NT2/D1 (cell line): ENCODE data around the gene TMC3.
"Not testable (repeated sequence)": the region's sequence is repeated elsewhere in the genome, so short reads cannot be mapped to it uniquely, and the experiment has no call there.

Experiments
- DNase-seq: peaks from one replicate; pipeline ENCODE4 v3.0.0-alpha.2; 2011; ENCODE audit warnings: low read depth, low spot score
- H3K27me3 ChIP-seq: 2 replicates; pipeline ENCODE4 v1.6.0; 2011; ENCODE audit warnings: mild to moderate bottlenecking; ENCODE audit not compliant: insufficient read length, insufficient read depth
- H3K36me3 ChIP-seq: 2 replicates; pipeline ENCODE4 v1.6.1; 2011; ENCODE audit warnings: mild to moderate bottlenecking, low read length, mixed read lengths; ENCODE audit not compliant: insufficient read depth, insufficient read length
- H3K4me1 ChIP-seq: 2 replicates; pipeline ENCODE4 v1.5.1; 2011; ENCODE audit not compliant: insufficient read depth, insufficient read length
- H3K4me3 ChIP-seq: 2 replicates; pipeline ENCODE4 v1.5.1; 2011; ENCODE audit warnings: low read depth; ENCODE audit not compliant: insufficient read length
- H3K9ac ChIP-seq: 2 replicates; pipeline ENCODE4 v1.6.0; 2011; ENCODE audit warnings: low read depth; ENCODE audit not compliant: insufficient read length
- H3K9me3 ChIP-seq: 2 replicates; pipeline ENCODE4 v1.5.1; 2011; ENCODE audit warnings: mild to moderate bottlenecking, low read length; ENCODE audit not compliant: insufficient read depth
- SUZ12 ChIP-seq: IDR thresholded peaks from 2 replicates; pipeline ENCODE4 v1.6.1; 2011; ENCODE audit not compliant: insufficient read length, insufficient read depth; ENCODE audit errors: extremely low read depth
- YY1 ChIP-seq: IDR thresholded peaks from 2 replicates; pipeline ENCODE4 v1.6.1; 2011; ENCODE audit not compliant: insufficient read length, insufficient read depth
- ZNF274 ChIP-seq: IDR thresholded peaks from 2 replicates; pipeline ENCODE4 v1.6.1; 2011; ENCODE audit warnings: mild to moderate bottlenecking, low read depth, low read length

Gene TMC3

DNA sequence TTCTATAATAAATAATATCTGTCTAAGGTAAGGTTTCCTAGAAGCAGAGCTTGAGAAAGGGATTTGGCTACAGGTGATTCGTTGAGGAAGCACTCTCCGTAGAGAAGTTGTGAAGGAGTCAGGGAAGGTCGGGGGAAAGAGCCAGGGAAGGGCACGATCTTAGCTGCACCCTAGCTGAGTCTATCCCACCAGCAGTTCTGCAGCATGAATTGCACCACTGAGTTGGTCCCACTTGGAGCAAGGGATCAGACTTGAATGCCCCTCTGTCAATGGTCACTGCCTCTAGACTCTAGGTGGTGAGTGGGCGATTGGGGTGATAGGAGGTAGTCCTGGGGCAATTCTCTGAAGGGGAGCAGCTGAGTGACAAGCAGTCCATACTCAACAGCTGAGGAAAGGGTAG is 13.5 kb downstream of the TMC3 start:
- no peak overlapping the region for H3K9ac ChIP-seq
- no peak for TF ChIP-seq ZNF274
- TF ChIP-seq SUZ12 = no peak
- no peak for TF ChIP-seq YY1
- no peaks in the 10 kb centered on the region for H3K27me3 ChIP-seq
- no peaks in the 10 kb centered on the region for H3K36me3 ChIP-seq
- DNase-seq = no peak
- no peak overlapping the region for H3K4me3 ChIP-seq
- H3K4me1 ChIP-seq = peaks cover 7% of the 10 kb centered on the region
- H3K9me3 ChIP-seq = no peaks in the 10 kb centered on the region

DNA sequence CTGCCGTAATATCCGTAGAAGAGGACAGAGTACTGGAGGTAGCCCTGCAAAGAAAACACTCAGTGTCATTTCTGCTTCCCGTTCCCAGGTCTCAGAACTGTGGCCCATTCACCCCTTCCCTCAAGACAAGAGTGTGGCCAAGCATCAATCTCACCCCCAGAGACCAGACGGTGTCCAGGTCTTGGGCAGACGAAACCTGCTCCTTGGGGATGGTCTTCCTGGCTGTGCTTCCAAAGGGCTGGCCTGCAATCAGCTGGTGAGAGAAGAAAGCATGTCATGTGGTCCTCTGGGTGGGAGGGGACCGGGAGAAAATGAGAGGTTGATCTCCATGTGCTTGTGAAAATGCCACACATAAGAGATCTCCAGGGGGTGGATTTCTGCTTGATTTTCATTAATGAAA is 15.8 kb downstream of the TMC3 start:
- no peaks in the 10 kb centered on the region for H3K9me3 ChIP-seq
- H3K27me3 ChIP-seq = no peaks in the 10 kb centered on the region
- H3K4me1 ChIP-seq = peaks cover 7% of the 10 kb centered on the region
- H3K36me3 ChIP-seq = no peaks in the 10 kb centered on the region
- no peak overlapping the region for H3K9ac ChIP-seq
- H3K4me3 ChIP-seq = no peak overlapping the region
- TF ChIP-seq ZNF274 (no peak), YY1 (no peak), SUZ12 (no peak)
- no peak for DNase-seq

DNA sequence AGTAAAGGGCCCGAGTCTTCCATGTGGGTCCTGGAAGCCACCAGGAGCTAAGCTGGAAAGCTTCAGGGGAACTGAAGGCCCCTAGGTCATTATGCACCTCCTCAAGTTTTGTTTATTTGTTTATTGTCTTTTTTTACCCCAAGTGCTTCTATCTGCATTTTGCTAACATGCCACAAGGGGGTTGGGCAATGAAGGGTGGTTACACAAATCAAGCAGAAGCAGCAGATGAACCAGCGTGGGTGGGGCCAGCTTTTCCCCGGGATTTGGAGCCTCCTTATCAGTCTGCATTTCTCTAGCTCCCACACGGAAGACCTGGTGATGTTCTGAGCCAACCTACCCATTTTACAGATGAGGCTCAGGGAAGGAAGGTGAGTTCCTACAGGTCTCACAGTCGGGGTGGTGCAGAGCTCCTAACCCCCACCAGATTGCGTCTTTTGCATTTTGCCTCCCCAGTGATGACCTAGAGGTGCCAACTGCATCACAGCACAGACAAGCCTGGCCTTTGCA is 16.8 kb downstream of the TMC3 start:
- DNase-seq = no peak
- H3K4me1 ChIP-seq = peaks cover 7% of the 10 kb centered on the region

DNA sequence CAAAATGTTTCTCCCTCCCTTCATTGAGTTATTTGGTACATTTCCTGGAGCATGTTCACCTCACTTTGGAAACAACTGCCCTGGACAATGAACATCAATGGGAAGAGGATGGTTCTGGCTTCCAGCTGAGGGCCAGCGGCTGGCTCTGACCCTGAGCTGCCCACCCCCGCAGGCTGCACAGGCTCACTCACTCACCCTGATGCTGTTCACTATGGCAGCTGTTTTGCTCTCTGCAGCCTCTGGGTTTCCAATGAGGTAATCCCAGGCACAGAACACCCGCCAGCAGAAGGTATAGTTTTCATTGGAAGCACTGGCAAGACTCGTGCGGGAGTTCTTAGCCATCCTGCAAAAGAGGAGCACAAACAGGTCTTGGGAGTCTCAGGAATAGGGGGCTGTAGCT is 17.8 kb downstream of the TMC3 start:
- Histone ChIP-seq H3K4me3 (no peak overlapping the region), H3K36me3 (no peaks in the 10 kb centered on the region), H3K9ac (no peak overlapping the region), H3K4me1 (peaks cover 7% of the 10 kb centered on the region), H3K9me3 (no peaks in the 10 kb centered on the region), H3K27me3 (no peaks in the 10 kb centered on the region)
- DNase-seq = no peak
- TF ChIP-seq ZNF274 (no peak), YY1 (no peak), SUZ12 (no peak)

More for the DNA sequence above, 16.8 kb downstream of the TMC3 start:
- Histone ChIP-seq H3K4me3 (no peak overlapping the region), H3K36me3 (no peaks in the 10 kb centered on the region), H3K27me3 (no peaks in the 10 kb centered on the region), H3K9me3 (no peaks in the 10 kb centered on the region), H3K9ac (no peak overlapping the region)
- TF ChIP-seq SUZ12 = no peak
- no peak for TF ChIP-seq YY1
- TF ChIP-seq ZNF274 = no peak

DNA sequence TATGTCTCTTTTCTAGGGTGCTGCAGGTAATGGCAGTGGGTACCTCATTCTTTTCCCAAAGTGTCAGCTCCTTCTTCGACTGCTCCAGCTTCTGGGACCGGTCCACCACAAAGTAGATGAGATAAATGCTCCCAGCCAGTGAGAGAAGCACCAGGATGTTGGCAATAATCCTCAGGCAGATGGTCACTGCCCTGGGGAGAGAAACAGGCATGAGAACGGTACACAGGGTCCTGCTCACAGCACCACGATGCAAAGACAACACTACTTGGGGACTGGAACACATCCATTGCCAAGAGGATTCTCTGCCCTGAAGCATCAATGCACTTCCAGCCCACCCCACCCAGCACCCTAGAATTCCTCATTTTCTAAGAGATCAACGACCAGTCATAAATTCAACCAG is 22.4 kb downstream of the TMC3 start:
- no peaks in the 10 kb centered on the region for H3K36me3 ChIP-seq
- no peak overlapping the region for H3K9ac ChIP-seq
- TF ChIP-seq YY1 = no peak
- TF ChIP-seq ZNF274 = no peak
- no peak for TF ChIP-seq SUZ12
- H3K4me3 ChIP-seq = no peak overlapping the region
- no peak for DNase-seq
- no peaks in the 10 kb centered on the region for H3K27me3 ChIP-seq
- peaks cover 5% of the 10 kb centered on the region for H3K4me1 ChIP-seq
- no peaks in the 10 kb centered on the region for H3K9me3 ChIP-seq

DNA sequence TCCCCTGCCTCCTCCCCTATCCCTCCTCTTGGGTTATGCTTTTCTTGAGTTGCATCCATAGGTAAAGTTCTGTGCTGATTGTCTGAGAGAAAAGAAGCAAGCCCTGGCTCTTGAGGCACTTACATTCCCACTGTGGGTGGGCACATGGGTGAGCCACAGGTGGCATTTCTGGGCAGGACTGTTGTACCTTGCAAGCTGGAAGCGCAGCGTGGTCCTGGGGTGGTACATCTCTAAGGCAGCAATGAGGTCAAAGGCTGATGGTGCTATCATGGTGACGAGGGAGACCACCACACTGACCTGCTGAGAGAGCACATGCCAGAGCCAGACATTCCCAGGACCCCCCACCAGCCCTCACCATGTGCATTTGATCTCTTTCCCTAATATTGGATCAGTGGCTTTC is 24.7 kb downstream of the TMC3 start:
- H3K4me1 ChIP-seq = no peaks in the 10 kb centered on the region
- no peak for DNase-seq
- no peak overlapping the region for H3K4me3 ChIP-seq
- no peaks in the 10 kb centered on the region for H3K36me3 ChIP-seq
- no peak overlapping the region for H3K9ac ChIP-seq
- H3K9me3 ChIP-seq = no peaks in the 10 kb centered on the region
- TF ChIP-seq YY1 = no peak
- no peak for TF ChIP-seq ZNF274
- no peak for TF ChIP-seq SUZ12
- no peaks in the 10 kb centered on the region for H3K27me3 ChIP-seq

DNA sequence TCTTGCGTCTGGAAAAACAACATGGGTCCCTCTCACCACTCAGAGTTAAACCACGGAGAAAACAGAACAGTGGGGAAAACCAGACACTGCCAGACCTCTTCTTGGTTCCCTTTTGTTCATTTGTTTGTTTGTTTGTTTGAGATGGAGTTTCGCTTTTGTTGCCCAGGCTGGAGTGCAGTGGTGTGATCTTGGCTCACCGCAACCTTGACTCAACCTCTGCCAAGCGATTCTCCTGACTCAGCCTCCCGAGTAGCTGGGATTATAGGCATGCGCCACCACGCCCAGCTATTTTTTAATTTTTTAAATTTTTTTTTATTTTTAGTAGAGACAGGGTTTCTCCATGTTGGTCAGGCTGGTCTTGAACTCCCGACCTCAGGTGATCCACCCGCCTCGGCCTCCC is 25.3 kb downstream of the TMC3 start:
- H3K4me1 ChIP-seq, DNase-seq: not testable (repeated sequence)

DNA sequence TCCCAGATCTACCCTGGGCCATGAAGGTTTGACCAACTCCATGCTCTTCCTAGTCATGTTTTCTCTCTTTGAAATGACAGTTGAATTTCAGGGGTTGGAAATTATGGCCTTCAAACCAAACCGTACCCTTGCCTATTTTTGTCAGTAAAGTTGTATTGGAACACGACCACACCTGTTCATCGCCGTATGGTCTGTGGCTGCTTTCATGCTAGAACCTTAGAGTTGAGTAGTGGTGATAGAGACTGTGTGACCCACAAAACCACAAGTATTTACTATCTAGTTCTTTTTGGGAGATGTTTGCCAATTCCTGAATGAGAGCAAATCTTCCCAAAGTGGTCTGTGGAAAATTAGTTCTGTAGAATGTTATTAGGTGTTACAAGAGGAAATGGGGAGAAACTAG is 26.1 kb downstream of the TMC3 start:
- no peak overlapping the region for H3K4me3 ChIP-seq
- no peak overlapping the region for H3K9ac ChIP-seq
- H3K36me3 ChIP-seq = no peaks in the 10 kb centered on the region
- H3K4me1 ChIP-seq = no peaks in the 10 kb centered on the region
- no peaks in the 10 kb centered on the region for H3K27me3 ChIP-seq
- no peak for DNase-seq
- no peaks in the 10 kb centered on the region for H3K9me3 ChIP-seq
- TF ChIP-seq YY1 = no peak
- no peak for TF ChIP-seq ZNF274
- no peak for TF ChIP-seq SUZ12

More for the DNA sequence above, 25.3 kb downstream of the TMC3 start:
- H3K4me3 ChIP-seq, H3K36me3 ChIP-seq, H3K27me3 ChIP-seq, H3K9ac ChIP-seq, H3K9me3 ChIP-seq: not testable (repeated sequence)
